Anterior cingulate cortex (tissue), 58 donors: ENCODE results near the gene RNF157.
A peak's percentile ranks its signal among the peaks of the same experiment; 100 is the strongest.
"Not testable (repeated sequence)": the region's sequence is repeated elsewhere in the genome, so short reads cannot be mapped to it uniquely, and the experiment has no call there.

Experiments
- DNase-seq, 58 donors: peaks; one replicate each; lab custom pipeline; 2025; lab: John Stamatoyannopoulos, UW

The RNF157 gene

GRCh38 chr17:76196675-76197074, 43.6 kb downstream of the RNF157 start:
- DNase-seq = peak in 12 of 58 donors; percentile 5 to 65 (median 16)

GRCh38 chr17:76195281-76196096, 44.8 kb downstream of the RNF157 start:
- DNase-seq = no peak

- no peak for DNase-seq
These were observed 46.7 kb downstream of the RNF157 start for GRCh38 chr17:76193591-76193990.

- no peak for DNase-seq
These were observed 48.4 kb downstream of the RNF157 start for GRCh38 chr17:76191896-76192295.

- DNase-seq = no peak
These were observed 50.6 kb downstream of the RNF157 start for GRCh38 chr17:76189741-76190140.

- no peak for DNase-seq
These were observed 51.0 kb downstream of the RNF157 start for GRCh38 chr17:76189247-76189646.

- no peak for DNase-seq
These were observed 51.9 kb downstream of the RNF157 start for GRCh38 chr17:76188213-76189016.

GRCh38 chr17:76186774-76187173, 53.5 kb downstream of the RNF157 start:
- not testable (repeated sequence) for DNase-seq

- no peak for DNase-seq
These were observed 56.0 kb downstream of the RNF157 start for GRCh38 chr17:76184290-76184689.

GRCh38 chr17:76182016-76182764, 58.1 kb downstream of the RNF157 start:
- peak in 56 of 58 donors; percentile 5 to 86 (median 62) for DNase-seq

- DNase-seq = no peak
These were observed 60.5 kb downstream of the RNF157 start for GRCh38 chr17:76179496-76180467.

- no peak for DNase-seq
These were observed 62.2 kb downstream of the RNF157 start for GRCh38 chr17:76178124-76178523.

GRCh38 chr17:76176701-76177574, 63.4 kb downstream of the RNF157 start:
- no peak for DNase-seq

GRCh38 chr17:76174037-76174436, 66.3 kb downstream of the RNF157 start:
- DNase-seq = no peak

GRCh38 chr17:76173474-76173873, 66.8 kb downstream of the RNF157 start:
- DNase-seq = no peak

- DNase-seq = peak in 1 of 58 donors; percentile 26
These were observed 68.6 kb downstream of the RNF157 start for GRCh38 chr17:76171706-76172105.

GRCh38 chr17:76170114-76170513, 70.2 kb downstream of the RNF157 start:
- DNase-seq = no peak

GRCh38 chr17:76166906-76167305, 73.4 kb downstream of the RNF157 start:
- peak in 2 of 58 donors; percentile 7 to 17 for DNase-seq

GRCh38 chr17:76166168-76166567, 74.1 kb downstream of the RNF157 start:
- peak in 45 of 58 donors; percentile 14 to 83 (median 51) for DNase-seq
